ENCODE measurements around the gene MAD2L1BP. TPM values are rescaled to one million over a fixed set of nuclear protein-coding genes. Genes with fewer than 3 reads are reported as not detected.

Gene MAD2L1BP
- total and polyA plus RNA-seq, 2 of the 13 experiments (the other 11 are each of a cell fraction or from before 2014, with no cell fraction given): 54.2 to 55.5 TPM

DNA sequence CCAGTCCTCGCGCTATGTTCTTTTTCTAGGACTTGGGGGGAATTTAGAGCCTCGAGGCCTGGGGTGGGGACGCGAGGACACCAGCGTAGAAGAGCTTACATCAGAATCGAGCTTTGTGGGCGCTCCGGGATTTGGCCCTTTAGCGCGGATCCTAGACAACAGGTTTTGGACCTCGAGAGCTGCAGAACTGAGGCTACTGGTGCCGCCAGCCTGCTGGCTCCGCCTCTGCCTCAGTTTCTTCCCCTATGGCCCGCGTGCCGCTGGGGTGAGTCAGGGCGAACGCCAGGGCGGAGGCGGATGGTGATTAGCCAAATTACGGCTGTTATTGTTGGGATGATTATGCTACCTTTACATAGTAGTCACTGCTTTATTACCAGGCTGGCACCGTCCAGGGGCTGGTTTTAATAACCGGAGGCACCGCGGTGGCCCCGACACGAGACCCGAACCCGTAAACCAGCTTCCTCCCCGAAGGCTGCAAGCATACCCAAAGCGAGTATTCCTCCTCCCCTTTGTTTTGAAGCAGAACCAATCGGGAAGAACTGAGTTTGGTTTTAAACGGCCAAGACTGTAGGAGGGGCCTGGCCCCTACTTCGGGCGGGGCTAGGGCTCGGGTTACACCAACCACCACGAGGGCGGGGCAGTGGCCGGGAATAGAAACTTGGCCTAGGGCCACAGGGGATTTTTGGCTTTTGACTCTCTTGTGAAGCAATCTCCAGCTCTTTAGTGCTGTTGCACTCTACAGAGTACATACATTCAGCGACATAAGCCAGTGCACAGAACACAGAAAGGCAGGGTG, 5.9 kb upstream of the MAD2L1BP start (continued):
- TF ChIP-seq, protein P1, sequence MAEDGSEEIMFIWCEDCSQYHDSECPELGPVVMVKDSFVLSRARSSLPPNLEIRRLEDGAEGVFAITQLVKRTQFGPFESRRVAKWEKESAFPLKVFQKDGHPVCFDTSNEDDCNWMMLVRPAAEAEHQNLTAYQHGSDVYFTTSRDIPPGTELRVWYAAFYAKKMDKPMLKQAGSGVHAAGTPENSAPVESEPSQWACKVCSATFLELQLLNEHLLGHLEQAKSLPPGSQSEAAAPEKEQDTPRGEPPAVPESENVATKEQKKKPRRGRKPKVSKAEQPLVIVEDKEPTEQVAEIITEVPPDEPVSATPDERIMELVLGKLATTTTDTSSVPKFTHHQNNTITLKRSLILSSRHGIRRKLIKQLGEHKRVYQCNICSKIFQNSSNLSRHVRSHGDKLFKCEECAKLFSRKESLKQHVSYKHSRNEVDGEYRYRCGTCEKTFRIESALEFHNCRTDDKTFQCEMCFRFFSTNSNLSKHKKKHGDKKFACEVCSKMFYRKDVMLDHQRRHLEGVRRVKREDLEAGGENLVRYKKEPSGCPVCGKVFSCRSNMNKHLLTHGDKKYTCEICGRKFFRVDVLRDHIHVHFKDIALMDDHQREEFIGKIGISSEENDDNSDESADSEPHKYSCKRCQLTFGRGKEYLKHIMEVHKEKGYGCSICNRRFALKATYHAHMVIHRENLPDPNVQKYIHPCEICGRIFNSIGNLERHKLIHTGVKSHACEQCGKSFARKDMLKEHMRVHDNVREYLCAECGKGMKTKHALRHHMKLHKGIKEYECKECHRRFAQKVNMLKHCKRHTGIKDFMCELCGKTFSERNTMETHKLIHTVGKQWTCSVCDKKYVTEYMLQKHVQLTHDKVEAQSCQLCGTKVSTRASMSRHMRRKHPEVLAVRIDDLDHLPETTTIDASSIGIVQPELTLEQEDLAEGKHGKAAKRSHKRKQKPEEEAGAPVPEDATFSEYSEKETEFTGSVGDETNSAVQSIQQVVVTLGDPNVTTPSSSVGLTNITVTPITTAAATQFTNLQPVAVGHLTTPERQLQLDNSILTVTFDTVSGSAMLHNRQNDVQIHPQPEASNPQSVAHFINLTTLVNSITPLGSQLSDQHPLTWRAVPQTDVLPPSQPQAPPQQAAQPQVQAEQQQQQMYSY (CRISPR knock-in tag; IDR thresholded peaks at IDR 0.05): 0 out of 2 replicates have a peak, but pooled peaks have one; percentile 46
- no peak; the same call in 1 of the 2 replicates for TF ChIP-seq ZNF703 (CRISPR knock-in tag; IDR thresholded peaks at IDR 0.05; ENCODE audit: borderline replicate concordance)
- peak; percentile 71; the same call in 1 of the 2 replicates for TF ChIP-seq KLF12 (CRISPR knock-in tag; IDR thresholded peaks at IDR 0.05; ENCODE audit: borderline replicate concordance)
- peak; percentile 0 for TF ChIP-seq ZBTB7B (CRISPR knock-in tag; IDR thresholded peaks at IDR 0.05)
- TF ChIP-seq YY1 (IDR thresholded peaks at IDR 0.05; ENCODE audit: insufficient read depth, insufficient replicate concordance, low read depth, low read length): no peak
- TF ChIP-seq ZNF121 (CRISPR knock-in tag; IDR thresholded peaks at IDR 0.05): no peak
- TF ChIP-seq, protein P2, sequence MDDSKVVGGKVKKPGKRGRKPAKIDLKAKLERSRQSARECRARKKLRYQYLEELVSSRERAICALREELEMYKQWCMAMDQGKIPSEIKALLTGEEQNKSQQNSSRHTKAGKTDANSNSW (CRISPR knock-in tag; IDR thresholded peaks at IDR 0.05; ENCODE audit: borderline replicate concordance): peak; percentile 72; the same call in 1 of the 2 replicates
- TF ChIP-seq, protein P3, sequence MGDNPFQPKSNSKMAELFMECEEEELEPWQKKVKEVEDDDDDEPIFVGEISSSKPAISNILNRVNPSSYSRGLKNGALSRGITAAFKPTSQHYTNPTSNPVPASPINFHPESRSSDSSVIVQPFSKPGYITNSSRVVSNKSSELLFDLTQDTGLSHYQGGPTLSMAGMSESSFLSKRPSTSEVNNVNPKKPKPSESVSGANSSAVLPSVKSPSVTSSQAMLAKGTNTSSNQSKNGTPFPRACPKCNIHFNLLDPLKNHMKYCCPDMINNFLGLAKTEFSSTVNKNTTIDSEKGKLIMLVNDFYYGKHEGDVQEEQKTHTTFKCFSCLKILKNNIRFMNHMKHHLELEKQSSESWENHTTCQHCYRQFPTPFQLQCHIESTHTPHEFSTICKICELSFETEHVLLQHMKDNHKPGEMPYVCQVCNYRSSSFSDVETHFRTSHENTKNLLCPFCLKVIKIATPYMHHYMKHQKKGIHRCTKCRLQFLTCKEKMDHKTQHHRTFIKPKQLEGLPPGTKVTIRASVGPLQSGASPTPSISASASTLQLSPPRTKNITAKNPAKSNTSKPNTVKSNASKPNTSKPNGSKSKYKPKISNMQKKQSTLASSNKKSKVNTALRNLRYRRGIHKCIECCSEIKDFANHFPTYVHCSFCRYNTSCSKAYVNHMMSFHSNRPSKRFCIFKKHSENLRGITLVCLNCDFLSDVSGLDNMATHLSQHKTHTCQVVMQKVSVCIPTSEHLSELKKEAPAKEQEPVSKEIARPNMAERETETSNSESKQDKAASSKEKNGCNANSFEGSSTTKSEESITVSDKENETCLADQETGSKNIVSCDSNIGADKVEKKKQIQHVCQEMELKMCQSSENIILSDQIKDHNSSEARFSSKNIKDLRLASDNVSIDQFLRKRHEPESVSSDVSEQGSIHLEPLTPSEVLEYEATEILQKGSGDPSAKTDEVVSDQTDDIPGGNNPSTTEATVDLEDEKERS (CRISPR knock-in tag; IDR thresholded peaks at IDR 0.05): peak; percentile 58; the same call in 1 of the 2 replicates
- TF ChIP-seq HNF4G (IDR thresholded peaks at IDR 0.05; ENCODE audit: borderline replicate concordance, low read depth, low read length): no peak
- TF ChIP-seq HNF4G (CRISPR knock-in tag; IDR thresholded peaks at IDR 0.05; ENCODE audit: borderline replicate concordance, low read depth): no peak
- no peak for TF ChIP-seq ZNF879 (CRISPR knock-in tag; IDR thresholded peaks at IDR 0.05)
- TF ChIP-seq PHF21A (CRISPR knock-in tag; IDR thresholded peaks at IDR 0.05): peak; percentile 92
- TF ChIP-seq ZNF225 (CRISPR knock-in tag; IDR thresholded peaks at IDR 0.05): peak; percentile 33
- no peak for TF ChIP-seq NKX3-1 (CRISPR knock-in tag; IDR thresholded peaks at IDR 0.05)
- no peak for TF ChIP-seq ZNF34 (CRISPR knock-in tag; IDR thresholded peaks at IDR 0.05; ENCODE audit: borderline replicate concordance)
- peak; percentile 75 for TF ChIP-seq KDM2A (CRISPR knock-in tag; IDR thresholded peaks at IDR 0.05; ENCODE audit: borderline replicate concordance, low read depth)
- TF ChIP-seq, protein P4, sequence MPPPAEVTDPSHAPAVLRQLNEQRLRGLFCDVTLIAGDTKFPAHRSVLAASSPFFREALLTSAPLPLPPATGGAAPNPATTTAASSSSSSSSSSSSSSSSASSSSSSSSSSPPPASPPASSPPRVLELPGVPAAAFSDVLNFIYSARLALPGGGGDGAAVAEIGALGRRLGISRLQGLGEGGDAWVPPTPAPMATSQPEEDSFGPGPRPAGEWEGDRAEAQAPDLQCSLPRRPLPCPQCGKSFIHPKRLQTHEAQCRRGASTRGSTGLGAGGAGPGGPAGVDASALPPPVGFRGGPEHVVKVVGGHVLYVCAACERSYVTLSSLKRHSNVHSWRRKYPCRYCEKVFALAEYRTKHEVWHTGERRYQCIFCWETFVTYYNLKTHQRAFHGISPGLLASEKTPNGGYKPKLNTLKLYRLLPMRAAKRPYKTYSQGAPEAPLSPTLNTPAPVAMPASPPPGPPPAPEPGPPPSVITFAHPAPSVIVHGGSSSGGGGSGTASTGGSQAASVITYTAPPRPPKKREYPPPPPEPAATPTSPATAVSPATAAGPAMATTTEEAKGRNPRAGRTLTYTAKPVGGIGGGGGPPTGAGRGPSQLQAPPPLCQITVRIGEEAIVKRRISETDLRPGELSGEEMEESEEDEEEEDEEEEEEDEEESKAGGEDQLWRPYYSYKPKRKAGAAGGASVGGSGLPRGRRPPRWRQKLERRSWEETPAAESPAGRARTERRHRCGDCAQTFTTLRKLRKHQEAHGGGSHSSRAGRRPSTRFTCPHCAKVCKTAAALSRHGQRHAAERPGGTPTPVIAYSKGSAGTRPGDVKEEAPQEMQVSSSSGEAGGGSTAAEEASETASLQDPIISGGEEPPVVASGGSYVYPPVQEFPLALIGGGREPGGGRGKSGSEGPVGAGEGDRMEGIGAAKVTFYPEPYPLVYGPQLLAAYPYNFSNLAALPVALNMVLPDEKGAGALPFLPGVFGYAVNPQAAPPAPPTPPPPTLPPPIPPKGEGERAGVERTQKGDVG (CRISPR knock-in tag; IDR thresholded peaks at IDR 0.05; ENCODE audit: borderline replicate concordance): no peak
- no peak for TF ChIP-seq ZNF343 (CRISPR knock-in tag; IDR thresholded peaks at IDR 0.05)
- no peak for TF ChIP-seq SNAPC2 (CRISPR knock-in tag; IDR thresholded peaks at IDR 0.05)
